K562 (cell line): ENCODE measurements around the gene RPS27. TPM values are rescaled to one million over a fixed set of nuclear protein-coding genes. Genes with fewer than 3 reads are reported as not detected.
A peak's percentile ranks its signal among the peaks of the same experiment; 100 is the strongest.

Experiments
- ATAC-seq: fragments of 200-7000 bp; cut with Tn5 transposase; 3 replicates; pipeline ENCODE4 v1.9.1; 2020; ENCODE audit warnings: moderate library complexity
- BruUV-seq: library from RNA; stranded (reverse); fragments of 400-500 nt; replicated peaks from 2 replicates; lab custom pipeline; 2021; lab: Mats Ljungman, UMichigan
- CTCF ChIA-PET: fragments of 300-600 bp; formaldehyde crosslinking; extraction: SDS; loops from one replicate; lab custom pipeline; 2021; ENCODE audit warnings: low intra/inter-chr PET ratio; lab: Yijun Ruan, JAX
- POLR2A ChIA-PET: fragments of 300-600, 350-650 bp; sonication (Branson Sonifier 250); formaldehyde crosslinking; extraction: SDS; loops from one replicate; lab custom pipeline; 2021; ENCODE audit warnings: antibody characterized with exemption, inconsistent platforms; lab: Yijun Ruan, JAX
- DNase-seq, 4 experiments: peaks; one replicate each; pipeline versions ENCODE4 v3.0.0 to v3.0.0-alpha.2; 2011 to 2018; ENCODE audit warnings: low spot score in 3 of 4, mixed read lengths in 3 of 4; ENCODE audit errors: extremely low read depth in 1 of 4
- FAIRE-seq: peaks from 2 replicates; lab custom pipeline; 2011; peaks lifted over from hg19 to GRCh38; lab: Jason Lieb, UNC
- H2AFZ ChIP-seq: 2 replicates; pipeline ENCODE4 v1.6.0; 2011; ENCODE audit warnings: low read depth, low read length, control low read depth, inconsistent platforms
- H3K27ac ChIP-seq: fragments of 200-600 bp; 3 replicates; pipeline ENCODE4 v1.8.0; 2011; ENCODE audit warnings: low read depth, mild to moderate bottlenecking, control low read depth, inconsistent platforms, low read length, moderate library complexity, mixed read lengths; ENCODE audit errors: extremely low read depth
- H3K27me3 ChIP-seq, 2 experiments: fragments of 300-600 bp in 1 of 2; 2 replicates in 1 of 2; 3 replicates in 1 of 2; pipeline versions ENCODE4 v1.6.0 to v1.8.0; 2011; ENCODE audit warnings: inconsistent platforms in 2 of 2, low read length in 2 of 2, mild to moderate bottlenecking in 1 of 2, mixed read lengths in 1 of 2, moderate library complexity in 1 of 2; ENCODE audit not compliant: control insufficient read depth in 2 of 2, insufficient read depth in 2 of 2
- H3K36me3 ChIP-seq: fragments of 300-600 bp; 3 replicates; pipeline ENCODE4 v1.8.0; 2011; ENCODE audit warnings: mild to moderate bottlenecking, low read length, inconsistent platforms; ENCODE audit not compliant: control insufficient read depth, insufficient read depth
- H3K4me1 ChIP-seq, 2 experiments: fragments of 200-600 bp in 1 of 2; replicated peaks in 1 of 2; 2 replicates in 1 of 2; 3 replicates in 1 of 2; pipeline versions ENCODE4 v1.5.1 to v1.8.0; 2011; ENCODE audit warnings: inconsistent platforms in 2 of 2, low read length in 2 of 2, mild to moderate bottlenecking in 1 of 2, mixed read lengths in 1 of 2, moderate library complexity in 1 of 2; ENCODE audit not compliant: control insufficient read depth in 2 of 2, insufficient read depth in 2 of 2
- H3K4me2 ChIP-seq: 2 replicates; pipeline ENCODE4 v1.6.1; 2011; ENCODE audit warnings: low read length, control low read depth, inconsistent platforms, mixed read lengths; ENCODE audit not compliant: insufficient read depth
- H3K4me3 ChIP-seq: fragments of 200-600 bp; sonication (generic), shearing (Covaris generic); 2 replicates; pipeline ENCODE4 v1.5.1; 2016; ENCODE audit warnings: control low read depth, inconsistent platforms
- H3K79me2 ChIP-seq: fragments of 200-600 bp; 3 replicates; pipeline ENCODE4 v1.8.0; 2011; ENCODE audit warnings: low read length, inconsistent platforms; ENCODE audit not compliant: control insufficient read depth, insufficient read depth
- H3K9ac ChIP-seq, 2 experiments: 2 replicates each; pipeline versions ENCODE4 v1.6.0 to v1.6.1; 2011; ENCODE audit warnings: low read depth in 2 of 2, low read length in 2 of 2, control low read depth in 1 of 2, inconsistent platforms in 1 of 2, mild to moderate bottlenecking in 1 of 2, mixed read lengths in 1 of 2; ENCODE audit not compliant: insufficient read depth in 1 of 2
- H3K9me1 ChIP-seq: one replicate; pipeline ENCODE4 v1.6.0; 2011; ENCODE audit warnings: inconsistent platforms, mild to moderate bottlenecking, low read length, moderate library complexity; ENCODE audit not compliant: control insufficient read depth, insufficient read depth
- H3K9me3 ChIP-seq: replicated peaks from 2 replicates; pipeline ENCODE4 v1.5.1; 2011; ENCODE audit warnings: low read depth, low read length, inconsistent platforms; ENCODE audit not compliant: control insufficient read depth, insufficient read depth
- H4K20me1 ChIP-seq: replicated peaks from 2 replicates; pipeline ENCODE4 v1.6.1; 2011; ENCODE audit warnings: low read length, inconsistent platforms, mixed read lengths; ENCODE audit not compliant: control insufficient read depth, insufficient read depth
- BMI1 ChIP-seq: fragments of 150-350 bp; IDR thresholded peaks from 2 replicates; pipeline ENCODE4 v1.6.1; 2014; ENCODE audit warnings: low read length
- BRD9 ChIP-seq: fragments of 450-650 bp; IDR thresholded peaks from 2 replicates; pipeline ENCODE4 v1.6.1; 2018; ENCODE audit warnings: low read depth; ENCODE audit not compliant: partially characterized antibody
- CSDE1 ChIP-seq, 2 experiments: fragments of 450-650 bp; IDR thresholded peaks; 2 replicates each; pipeline ENCODE4 v1.6.1; 2016; ENCODE audit warnings: mild to moderate bottlenecking in 1 of 2
- DMBX1 ChIP-seq: fragments of 250-450 bp; sonication (Bioruptor Pico); IDR thresholded peaks from 2 replicates; pipeline ENCODE4 v1.8.0; 2022; ENCODE audit warnings: inconsistent platforms, mild to moderate bottlenecking, moderate library complexity, borderline replicate concordance
- DPF2 ChIP-seq: fragments of 450-650 bp; IDR thresholded peaks from 2 replicates; pipeline ENCODE4 v1.6.1; 2016
- KAT8 ChIP-seq: fragments of 450-650 bp; IDR thresholded peaks from 2 replicates; pipeline ENCODE4 v1.6.1; 2016; ENCODE audit warnings: low read depth, mild to moderate bottlenecking
- MCM3 ChIP-seq: fragments of 450-650 bp; IDR thresholded peaks from 2 replicates; pipeline ENCODE4 v1.6.1; 2016
- MYNN ChIP-seq, 2 experiments: sonication (generic); formaldehyde crosslinking in 1 of 2; IDR thresholded peaks; 2 replicates each; pipeline versions ENCODE4 v1.5.0 to v1.6.1; 2016 to 2020; ENCODE audit warnings: antibody characterized with exemption in 1 of 2, missing genetic modification reagents in 1 of 2
- PRPF4 ChIP-seq: fragments of 200-400 bp; formaldehyde crosslinking; IDR thresholded peaks from one replicate; pipeline ENCODE4 v1.6.1; 2017; ENCODE audit warnings: low read length, low read depth, mild to moderate bottlenecking; ENCODE audit not compliant: insufficient read depth, poor library complexity, severe bottlenecking
- PYGO2 ChIP-seq: fragments of 450-650 bp; IDR thresholded peaks from 2 replicates; pipeline ENCODE4 v1.6.1; 2016; ENCODE audit warnings: mild to moderate bottlenecking, missing genetic modification characterization, moderate library complexity, missing compliant biosample characterization
- TAF9B ChIP-seq: fragments of 450-650 bp; IDR thresholded peaks from 2 replicates; pipeline ENCODE4 v1.6.1; 2018; ENCODE audit warnings: mild to moderate bottlenecking; ENCODE audit not compliant: partially characterized antibody
- ZBED1 ChIP-seq: IDR thresholded peaks from 2 replicates; pipeline ENCODE4 v1.6.1; 2014
- ZBTB8A ChIP-seq: fragments of 450-650 bp; IDR thresholded peaks from 2 replicates; pipeline ENCODE4 v1.6.1; 2018; ENCODE audit warnings: mild to moderate bottlenecking, moderate library complexity; ENCODE audit not compliant: partially characterized antibody
- ZC3H11A ChIP-seq: IDR thresholded peaks from 2 replicates; pipeline ENCODE4 v1.6.1; 2012; ENCODE audit warnings: low read depth, low read length, improper control_type of control experiment
- ZNF174 ChIP-seq: fragments of 250-450 bp; sonication (Bioruptor Pico); IDR thresholded peaks from 2 replicates; pipeline ENCODE4 v1.4.0; 2020; ENCODE audit warnings: mild to moderate bottlenecking
- ZNF584 ChIP-seq: fragments of 200-800 bp; sonication (Bioruptor generic); IDR thresholded peaks from 2 replicates; pipeline ENCODE4 v1.6.1; 2016; ENCODE audit warnings: low read depth, mild to moderate bottlenecking, missing genetic modification characterization, missing compliant biosample characterization
- WGBS: fragments of 100-300 bp; shearing (Covaris generic); methylation state at CpG from one replicate; pipeline ENCODE4 v1.1.6; 2016; ENCODE audit warnings: low coverage, mixed read lengths; ENCODE audit not compliant: insufficient coverage; ENCODE audit errors: missing lambda C conversion rate; 5-methylcytosine and 5-hydroxymethylcytosine counted together
- in situ Hi-C: fragments of 300-500 bp; cut with MboI; formaldehyde crosslinking; loops from 4 replicates; pipeline ENCODE4 v1.15.0; 2018; ENCODE audit warnings: inconsistent platforms, mixed read lengths
- intact Hi-C: fragments of 100-400 bp; cut with micrococcal nuclease; formaldehyde crosslinking; loops from 2 replicates; pipeline ENCODE4 v1.14.2; 2022
- polyA plus RNA-seq, 8 experiments: library from polyadenylated mRNA; depleted of rRNA in 4 of 8; stranded (reverse) in 5 of 8; unstranded in 3 of 8; fragments of >200 nt; fragmentation: Nextera tagmentation in 2 of 8; fragmentation: Illumina TruSeq in 1 of 8; extraction: Ambion mirVana in 2 of 8; extraction: Trizol in 1 of 8; gene quantifications; 2 replicates each; pipeline versions ENCODE4 v1.2.1 to v1.2.3, GENCODE V29; 2011 to 2014; ENCODE audit warnings: inconsistent platforms in 1 of 8, missing spikeins in 1 of 8
- total RNA-seq, 7 experiments: library from RNA; depleted of rRNA in 6 of 7; stranded (reverse); fragments of >200 nt in 6 of 7; fragmentation: Illumina TruSeq in 2 of 7; extraction: Trizol in 2 of 7; gene quantifications; 2 replicates each; pipeline versions ENCODE4 v1.2.1 to v1.2.3, GENCODE V29; 2011 to 2021; ENCODE audit warnings: low replicate concordance in 1 of 7
- TF ChIP-seq, protein P1 (sequence below): fragments of 450-650 bp; IDR thresholded peaks from 2 replicates; pipeline ENCODE4 v1.6.1; 2017; ENCODE audit warnings: mild to moderate bottlenecking, moderate library complexity
- TF ChIP-seq, protein P2 (sequence below), 3 experiments: fragments of 200-800 bp in 1 of 3; fragments of 250-450 bp in 1 of 3; fragments of 450-650 bp in 1 of 3; sonication (Bioruptor Pico) in 1 of 3; sonication (Bioruptor generic) in 1 of 3; formaldehyde crosslinking in 1 of 3; IDR thresholded peaks; 2 replicates each; pipeline versions ENCODE4 v1.6.1 to v1.8.0; 2016 to 2022; ENCODE audit warnings: mild to moderate bottlenecking in 2 of 3, missing genetic modification characterization in 2 of 3, missing compliant biosample characterization in 1 of 3, moderate library complexity in 1 of 3

RPS27 gene
- total and polyA plus RNA-seq, 9 of the 15 experiments (the other 6 are each of a cell fraction or from before 2014, with no cell fraction given): 2,091 to 9,377 (median 6,706) TPM

DNA sequence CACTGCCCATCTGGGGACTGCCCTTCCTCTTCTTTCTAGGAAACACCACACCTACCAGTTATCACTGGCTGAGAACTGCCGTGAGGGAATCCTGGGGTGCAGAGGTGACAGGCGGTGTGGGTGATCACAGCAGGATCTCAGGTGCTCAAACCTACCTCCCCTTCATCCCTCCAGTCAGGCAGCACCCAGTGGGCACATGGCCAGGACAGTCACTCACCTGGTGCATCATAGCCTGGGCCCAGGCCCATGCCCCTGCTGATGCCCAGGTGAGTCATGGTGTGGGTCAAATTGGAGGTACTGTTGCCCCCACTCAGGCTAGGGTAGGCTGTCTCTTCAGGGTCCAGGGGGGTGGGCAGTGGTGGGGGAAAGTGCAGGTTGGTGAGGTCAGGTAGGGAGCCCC is 38.8 kb upstream of the RPS27 start (continued):
- TF ChIP-seq TAF9B: no peak
- no peak for TF ChIP-seq ZC3H11A
- no peak for TF ChIP-seq PYGO2 (tag)
- TF ChIP-seq PRPF4: no peak

DNA sequence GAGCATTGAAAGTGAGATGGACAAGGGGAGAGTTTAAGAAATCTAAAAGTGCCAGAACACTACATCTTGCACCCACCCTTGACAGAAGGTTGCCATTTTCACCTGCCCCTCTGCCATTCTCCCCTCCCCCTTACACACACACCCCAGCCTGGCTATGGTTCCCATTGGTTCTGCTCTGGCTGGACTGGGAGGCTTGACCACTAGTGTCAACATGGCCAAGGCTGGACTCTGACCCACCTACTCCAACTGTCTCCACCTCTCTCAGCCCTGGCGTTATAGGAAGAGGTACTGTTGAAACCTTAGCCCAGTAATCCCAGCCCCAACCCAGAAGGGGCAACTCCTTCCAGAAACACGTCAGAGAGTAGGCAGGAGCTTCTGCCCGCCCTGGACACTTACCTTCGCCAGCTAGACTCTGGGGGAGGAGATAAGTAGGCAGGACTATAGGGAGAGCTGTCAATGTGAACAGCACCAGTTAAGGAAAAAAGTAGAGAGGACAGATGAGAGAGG is 36.6 kb upstream of the RPS27 start:
- H2AFZ ChIP-seq: no peak overlapping the region
- H4K20me1 ChIP-seq: peaks cover 9% of the 10 kb centered on the region; the same call in 1 of the 2 replicates
- H3K4me2 ChIP-seq: no peak overlapping the region
- H3K27me3 ChIP-seq: no peaks in the 10 kb centered on the region
- no peaks in the 10 kb centered on the region for H3K9me1 ChIP-seq
- no TSS peak for BruUV-seq
- peak overlapping the region in 1 of 2 experiments; percentile 55; a peak in 1 of 4 replicates for H3K9ac ChIP-seq
- ATAC-seq (no peak), FAIRE-seq (no peak), DNase-seq (no peak)
- H3K79me2 ChIP-seq: peaks cover 39% of the 10 kb centered on the region
- in situ Hi-C loops: no loop called here
- ChIA-PET POLR2A (interaction anchor here (0.6 to 2.0 kb wide), 4 partner anchors 9 to 169 kb away, joined by 3 to 9 read pairs (median 6); partner anchors contain the start of genes CREB3L4 and SLC39A1), CTCF (interaction anchor here (0.7 kb wide), 1 partner anchor 1123 kb away, joined by 3 read pairs; no protein-coding TSS in a partner anchor)
- intact Hi-C loops: no loop called here
- no peak overlapping the region for H3K4me3 ChIP-seq
- H3K9me3 ChIP-seq: no peaks in the 10 kb centered on the region
- 48% methylated on average over 4 of the region's 4 CpGs for WGBS
- peaks cover 6 to 20% of the 10 kb centered on the region in 2 experiments for H3K4me1 ChIP-seq
- H3K27ac ChIP-seq: no peak overlapping the region
- H3K36me3 ChIP-seq: peaks cover 48% of the 10 kb centered on the region; the same call in 2 of the 3 replicates
- TF ChIP-seq BRD9: no peak
- TF ChIP-seq CSDE1 (IDR thresholded peaks at IDR 0.05): no peak
- TF ChIP-seq ZNF584 (CRISPR knock-in tag): no peak
- no peak for TF ChIP-seq ZBTB8A
- TF ChIP-seq, protein P1, sequence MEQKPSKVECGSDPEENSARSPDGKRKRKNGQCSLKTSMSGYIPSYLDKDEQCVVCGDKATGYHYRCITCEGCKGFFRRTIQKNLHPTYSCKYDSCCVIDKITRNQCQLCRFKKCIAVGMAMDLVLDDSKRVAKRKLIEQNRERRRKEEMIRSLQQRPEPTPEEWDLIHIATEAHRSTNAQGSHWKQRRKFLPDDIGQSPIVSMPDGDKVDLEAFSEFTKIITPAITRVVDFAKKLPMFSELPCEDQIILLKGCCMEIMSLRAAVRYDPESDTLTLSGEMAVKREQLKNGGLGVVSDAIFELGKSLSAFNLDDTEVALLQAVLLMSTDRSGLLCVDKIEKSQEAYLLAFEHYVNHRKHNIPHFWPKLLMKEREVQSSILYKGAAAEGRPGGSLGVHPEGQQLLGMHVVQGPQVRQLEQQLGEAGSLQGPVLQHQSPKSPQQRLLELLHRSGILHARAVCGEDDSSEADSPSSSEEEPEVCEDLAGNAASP: no peak
- no peak for TF ChIP-seq MYNN (IDR thresholded peaks at IDR 0.05)
- TF ChIP-seq MYNN (CRISPR knock-in tag; IDR thresholded peaks at IDR 0.05): no peak
- no peak for TF ChIP-seq MCM3
- TF ChIP-seq ZBED1: no peak
- TF ChIP-seq, protein P2, sequence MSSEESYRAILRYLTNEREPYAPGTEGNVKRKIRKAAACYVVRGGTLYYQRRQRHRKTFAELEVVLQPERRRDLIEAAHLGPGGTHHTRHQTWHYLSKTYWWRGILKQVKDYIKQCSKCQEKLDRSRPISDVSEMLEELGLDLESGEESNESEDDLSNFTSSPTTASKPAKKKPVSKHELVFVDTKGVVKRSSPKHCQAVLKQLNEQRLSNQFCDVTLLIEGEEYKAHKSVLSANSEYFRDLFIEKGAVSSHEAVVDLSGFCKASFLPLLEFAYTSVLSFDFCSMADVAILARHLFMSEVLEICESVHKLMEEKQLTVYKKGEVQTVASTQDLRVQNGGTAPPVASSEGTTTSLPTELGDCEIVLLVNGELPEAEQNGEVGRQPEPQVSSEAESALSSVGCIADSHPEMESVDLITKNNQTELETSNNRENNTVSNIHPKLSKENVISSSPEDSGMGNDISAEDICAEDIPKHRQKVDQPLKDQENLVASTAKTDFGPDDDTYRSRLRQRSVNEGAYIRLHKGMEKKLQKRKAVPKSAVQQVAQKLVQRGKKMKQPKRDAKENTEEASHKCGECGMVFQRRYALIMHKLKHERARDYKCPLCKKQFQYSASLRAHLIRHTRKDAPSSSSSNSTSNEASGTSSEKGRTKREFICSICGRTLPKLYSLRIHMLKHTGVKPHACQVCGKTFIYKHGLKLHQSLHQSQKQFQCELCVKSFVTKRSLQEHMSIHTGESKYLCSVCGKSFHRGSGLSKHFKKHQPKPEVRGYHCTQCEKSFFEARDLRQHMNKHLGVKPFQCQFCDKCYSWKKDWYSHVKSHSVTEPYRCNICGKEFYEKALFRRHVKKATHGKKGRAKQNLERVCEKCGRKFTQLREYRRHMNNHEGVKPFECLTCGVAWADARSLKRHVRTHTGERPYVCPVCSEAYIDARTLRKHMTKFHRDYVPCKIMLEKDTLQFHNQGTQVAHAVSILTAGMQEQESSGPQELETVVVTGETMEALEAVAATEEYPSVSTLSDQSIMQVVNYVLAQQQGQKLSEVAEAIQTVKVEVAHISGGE (CRISPR knock-in tag; IDR thresholded peaks at IDR 0.05): no peak
- no peak for TF ChIP-seq DPF2
- no peak for TF ChIP-seq ZC3H11A
- TF ChIP-seq KAT8: no peak
- TF ChIP-seq ZNF174: no peak
- TF ChIP-seq BMI1: no peak
- no peak for TF ChIP-seq DMBX1 (CRISPR knock-in tag)
